GM12801 (cell line): ENCODE results near the gene ZSWIM3.

Experiments
- TF ChIP-seq, protein P1 (sequence below): IDR thresholded peaks from one replicate; pipeline ENCODE4 v1.5.1; 2011; ENCODE audit warnings: control low read depth; ENCODE audit not compliant: insufficient read length; ENCODE audit errors: extremely low read depth

Gene ZSWIM3

DNA sequence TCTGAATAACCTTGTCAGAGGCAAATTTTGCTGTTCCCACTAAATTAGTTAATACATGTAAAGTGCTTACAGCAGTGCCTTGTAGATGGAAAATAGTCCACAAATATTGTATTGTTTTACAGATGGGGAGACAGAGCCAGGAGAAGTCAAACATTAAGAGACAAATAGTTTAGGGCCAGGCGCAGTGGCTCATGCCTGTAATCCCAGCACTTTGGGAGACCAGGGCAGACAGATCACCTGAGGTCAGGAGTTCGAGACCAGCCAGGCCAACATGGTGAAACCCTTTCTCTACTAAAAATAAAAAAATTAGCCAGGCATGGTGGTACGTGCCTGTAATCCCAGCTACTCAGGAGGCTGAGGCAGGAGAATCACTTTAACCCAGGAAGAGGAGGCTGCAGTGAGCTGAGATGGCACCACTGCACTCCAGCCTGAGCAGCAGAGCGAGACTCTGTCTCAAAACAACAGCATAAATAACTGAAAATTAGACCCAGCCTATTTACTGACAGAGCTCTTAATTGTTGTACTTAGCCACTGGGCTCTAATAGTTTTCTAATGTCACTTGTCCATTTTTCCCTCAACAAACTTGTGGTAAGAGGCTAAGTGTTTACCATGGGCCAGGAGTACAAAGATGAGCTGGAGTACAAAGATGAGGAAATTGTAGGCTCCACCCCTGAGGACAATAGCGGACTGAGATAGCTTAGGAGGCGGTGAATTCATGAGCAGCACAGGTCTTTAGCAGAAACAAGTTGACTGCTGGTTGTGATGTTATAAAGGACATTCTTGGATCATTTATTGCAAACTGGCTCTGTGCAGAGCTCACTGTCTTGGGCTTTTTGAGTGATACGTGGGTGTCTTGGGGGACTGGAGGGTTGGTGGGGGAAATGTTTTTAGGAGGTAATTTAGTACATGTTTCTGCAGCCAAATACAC, 6.4 kb downstream of the ZSWIM3 start:
- TF ChIP-seq, protein P1, sequence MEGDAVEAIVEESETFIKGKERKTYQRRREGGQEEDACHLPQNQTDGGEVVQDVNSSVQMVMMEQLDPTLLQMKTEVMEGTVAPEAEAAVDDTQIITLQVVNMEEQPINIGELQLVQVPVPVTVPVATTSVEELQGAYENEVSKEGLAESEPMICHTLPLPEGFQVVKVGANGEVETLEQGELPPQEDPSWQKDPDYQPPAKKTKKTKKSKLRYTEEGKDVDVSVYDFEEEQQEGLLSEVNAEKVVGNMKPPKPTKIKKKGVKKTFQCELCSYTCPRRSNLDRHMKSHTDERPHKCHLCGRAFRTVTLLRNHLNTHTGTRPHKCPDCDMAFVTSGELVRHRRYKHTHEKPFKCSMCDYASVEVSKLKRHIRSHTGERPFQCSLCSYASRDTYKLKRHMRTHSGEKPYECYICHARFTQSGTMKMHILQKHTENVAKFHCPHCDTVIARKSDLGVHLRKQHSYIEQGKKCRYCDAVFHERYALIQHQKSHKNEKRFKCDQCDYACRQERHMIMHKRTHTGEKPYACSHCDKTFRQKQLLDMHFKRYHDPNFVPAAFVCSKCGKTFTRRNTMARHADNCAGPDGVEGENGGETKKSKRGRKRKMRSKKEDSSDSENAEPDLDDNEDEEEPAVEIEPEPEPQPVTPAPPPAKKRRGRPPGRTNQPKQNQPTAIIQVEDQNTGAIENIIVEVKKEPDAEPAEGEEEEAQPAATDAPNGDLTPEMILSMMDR = no peak

DNA sequence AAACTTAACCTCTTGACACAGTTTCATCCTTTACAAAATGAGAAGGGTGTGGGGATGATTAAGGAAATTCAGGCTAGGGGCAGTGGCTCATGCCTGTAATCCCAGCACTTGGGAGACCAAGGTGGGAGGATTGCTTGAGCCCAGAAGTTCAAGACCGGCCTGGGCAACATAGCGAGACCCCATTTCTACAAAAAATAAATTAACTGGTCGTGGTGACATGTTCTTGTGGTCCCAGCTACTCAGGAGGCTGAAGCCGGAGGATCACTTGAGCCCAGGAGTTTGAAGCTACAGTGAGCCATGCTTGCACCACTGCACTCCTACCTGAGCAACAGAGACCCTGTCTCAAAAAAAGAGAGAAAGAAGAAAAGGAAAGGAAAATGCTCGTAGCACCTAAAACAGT, 9.0 kb downstream of the ZSWIM3 start:
- TF ChIP-seq, protein P1 = no peak

DNA sequence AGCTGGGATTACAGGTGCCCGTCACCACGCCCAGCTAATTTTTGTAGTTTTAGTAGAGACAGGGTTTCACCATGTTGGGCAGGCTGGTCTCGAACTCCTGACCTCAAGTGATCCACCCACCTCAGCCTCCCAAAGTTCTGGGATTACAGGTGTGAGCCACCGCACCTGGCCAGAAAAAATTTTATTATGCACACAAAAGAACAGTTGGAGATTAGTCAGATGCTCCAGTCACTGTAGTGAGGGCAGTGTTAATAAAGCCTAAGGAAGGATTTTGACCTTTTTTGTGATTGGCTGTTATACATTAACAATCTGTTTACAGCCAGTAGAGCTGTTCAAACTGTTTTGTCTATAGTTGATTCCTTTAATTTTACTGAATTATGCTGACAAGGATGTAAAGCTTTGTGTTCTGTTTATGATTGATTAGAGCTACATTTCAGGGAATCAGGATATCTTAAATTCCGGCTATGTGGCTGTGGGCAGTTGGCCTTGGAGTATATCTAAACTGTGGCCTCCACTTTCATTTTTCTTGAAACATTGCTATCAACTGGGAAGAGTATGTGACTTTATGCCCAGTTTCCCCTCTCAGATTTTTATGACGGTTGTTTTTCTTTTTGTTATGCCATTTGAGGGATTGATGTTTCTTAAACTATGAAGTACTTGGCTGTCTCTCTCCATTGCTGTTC, 9.9 kb downstream of the ZSWIM3 start:
- TF ChIP-seq, protein P1 = no peak

DNA sequence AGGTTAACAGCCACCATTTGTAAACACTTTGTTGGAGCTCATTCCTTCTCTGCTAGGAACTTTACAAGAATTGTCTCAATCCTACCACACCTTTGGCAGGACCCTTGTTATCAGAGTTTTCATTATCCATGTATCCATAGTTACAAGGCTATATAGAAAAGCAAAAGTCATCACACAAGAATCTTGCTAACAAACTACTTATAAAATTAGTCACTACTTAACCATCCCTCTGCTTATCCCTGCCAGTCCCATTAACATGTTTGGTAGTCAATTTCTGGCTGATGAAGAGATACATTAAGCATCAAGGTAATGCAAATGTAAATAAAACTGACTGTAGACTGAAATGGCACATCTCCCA, 10.4 kb downstream of the ZSWIM3 start:
- TF ChIP-seq, protein P1 = no peak

DNA sequence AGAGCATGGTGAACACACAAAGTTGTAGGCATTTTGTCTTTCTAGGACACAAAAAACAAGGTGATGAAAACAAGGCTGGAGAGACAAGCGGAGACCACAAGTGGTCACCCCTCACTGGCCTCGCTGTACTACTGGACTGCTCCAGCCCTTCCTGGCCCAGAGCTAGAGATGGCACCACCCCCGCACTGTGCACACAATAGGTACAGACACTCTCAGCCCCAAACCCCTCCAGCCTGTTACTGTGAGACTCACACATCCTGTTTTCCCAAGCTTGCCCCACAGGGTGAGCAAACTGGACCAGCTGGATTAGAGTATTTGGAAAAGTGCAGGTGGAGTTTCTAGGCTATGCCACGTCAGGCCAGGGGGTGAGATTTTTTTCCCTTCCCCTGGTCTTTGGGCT, 15.2 kb downstream of the ZSWIM3 start:
- TF ChIP-seq, protein P1 = no peak

DNA sequence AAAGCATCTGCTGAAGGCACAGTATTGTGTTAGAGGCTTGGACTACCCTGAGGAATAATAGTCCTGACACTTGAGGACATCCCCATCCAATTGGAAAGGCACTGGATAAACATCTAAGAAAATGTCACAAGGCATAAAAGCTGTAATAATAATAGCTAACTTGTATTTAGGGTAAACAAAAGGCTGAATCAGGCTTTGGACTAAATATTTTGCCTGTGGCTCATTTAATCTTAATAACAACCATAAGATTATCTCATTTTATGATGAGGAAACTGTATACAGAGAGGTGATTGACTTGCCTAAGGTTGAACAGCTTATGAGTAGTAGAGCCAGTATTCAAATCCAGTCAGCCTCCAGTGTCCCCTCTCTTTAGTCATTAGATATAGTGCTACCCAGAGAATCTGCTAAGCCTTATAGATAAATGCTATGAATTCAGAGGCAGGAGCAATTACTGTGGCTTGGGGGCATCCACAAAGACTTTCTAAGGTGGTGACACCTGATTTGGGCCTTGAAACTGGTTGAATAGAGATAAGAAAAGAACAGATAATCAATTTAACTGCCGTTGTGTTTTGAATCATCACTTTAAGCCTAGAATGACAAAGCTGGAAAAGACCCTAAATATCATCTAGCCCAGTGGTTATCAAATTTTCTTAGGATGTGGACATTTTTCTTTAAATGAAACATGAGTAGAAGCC, 16.1 kb downstream of the ZSWIM3 start:
- TF ChIP-seq, protein P1 = no peak

DNA sequence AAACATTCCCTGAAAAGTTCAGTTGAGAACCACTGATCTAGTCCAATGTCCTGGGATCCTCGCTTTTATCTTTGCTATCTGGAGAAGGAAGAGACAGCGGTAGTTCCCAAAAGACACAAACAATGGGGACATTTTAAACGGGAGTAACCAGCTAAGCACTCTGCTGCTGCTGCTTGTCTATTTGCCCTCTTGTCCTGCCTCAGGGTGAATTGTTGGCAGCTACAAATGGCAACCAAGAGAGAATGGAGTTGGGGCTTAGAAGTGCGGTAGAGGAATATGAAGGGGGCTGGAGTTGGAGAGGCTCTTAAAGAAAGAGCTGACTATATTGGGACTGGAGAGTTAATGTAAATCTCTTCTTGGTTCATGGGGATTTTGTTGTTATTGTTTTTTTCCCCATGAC, 17.2 kb downstream of the ZSWIM3 start:
- TF ChIP-seq, protein P1 = no peak
